Astrocyte of the cerebellum (primary cell): ENCODE measurements around the gene CELF4.

Experiments used
- DNase-seq: peaks from one replicate; pipeline ENCODE4 v3.0.0-alpha.2; 2011; ENCODE audit warnings: low read depth
- H3K4me3 ChIP-seq: 2 replicates; pipeline ENCODE4 v1.5.1; 2011; ENCODE audit warnings: mild to moderate bottlenecking, low read depth, low read length, moderate library complexity
- CTCF ChIP-seq: IDR thresholded peaks from 2 replicates; pipeline ENCODE4 v1.5.1; 2012; ENCODE audit warnings: low read length, low read depth, moderate library complexity, mild to moderate bottlenecking; ENCODE audit errors: missing control alignments
- in situ Hi-C: cut with HindIII; loops from 2 replicates; pipeline ENCODE4 v1.10.0; 2017; ENCODE audit warnings: low sequenced_read_pairs

CELF4 gene

GRCh38 chr18:37378336-37379010 lies 187.1 kb downstream of the CELF4 start:
- TF ChIP-seq CTCF, result no peak
- DNase-seq, result no peak
- in situ Hi-C loops, result loop anchor here (5.0 kb wide), 1 partner anchor 79 kb away; no protein-coding TSS in a partner anchor
- H3K4me3 ChIP-seq, result no peak overlapping the region

DNA sequence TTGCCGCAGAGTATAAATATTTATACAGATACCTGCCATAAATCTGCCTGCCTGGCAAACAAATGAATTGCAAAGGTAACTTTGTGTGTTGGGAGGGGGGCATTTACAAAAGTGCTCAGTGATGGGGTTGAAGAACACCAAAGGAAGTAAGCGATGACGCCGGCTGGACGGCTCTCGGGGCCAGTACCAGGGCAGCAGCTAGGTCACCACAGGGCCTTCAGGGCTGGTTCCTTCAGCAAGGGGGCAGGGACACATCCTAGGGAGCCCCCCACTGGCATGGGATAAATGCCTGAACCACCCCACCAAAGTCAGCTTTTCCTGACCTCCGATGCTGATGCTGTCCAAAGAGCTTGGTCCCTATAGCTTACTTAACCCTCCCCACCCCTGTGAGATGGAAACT lies 190.4 kb downstream of the CELF4 start:
- in situ Hi-C loops, result loop anchor here (5.0 kb wide), 1 partner anchor 82 kb away; no protein-coding TSS in a partner anchor
- no peak for DNase-seq
- H3K4me3 ChIP-seq, result no peak overlapping the region
- TF ChIP-seq CTCF, result no peak

DNA sequence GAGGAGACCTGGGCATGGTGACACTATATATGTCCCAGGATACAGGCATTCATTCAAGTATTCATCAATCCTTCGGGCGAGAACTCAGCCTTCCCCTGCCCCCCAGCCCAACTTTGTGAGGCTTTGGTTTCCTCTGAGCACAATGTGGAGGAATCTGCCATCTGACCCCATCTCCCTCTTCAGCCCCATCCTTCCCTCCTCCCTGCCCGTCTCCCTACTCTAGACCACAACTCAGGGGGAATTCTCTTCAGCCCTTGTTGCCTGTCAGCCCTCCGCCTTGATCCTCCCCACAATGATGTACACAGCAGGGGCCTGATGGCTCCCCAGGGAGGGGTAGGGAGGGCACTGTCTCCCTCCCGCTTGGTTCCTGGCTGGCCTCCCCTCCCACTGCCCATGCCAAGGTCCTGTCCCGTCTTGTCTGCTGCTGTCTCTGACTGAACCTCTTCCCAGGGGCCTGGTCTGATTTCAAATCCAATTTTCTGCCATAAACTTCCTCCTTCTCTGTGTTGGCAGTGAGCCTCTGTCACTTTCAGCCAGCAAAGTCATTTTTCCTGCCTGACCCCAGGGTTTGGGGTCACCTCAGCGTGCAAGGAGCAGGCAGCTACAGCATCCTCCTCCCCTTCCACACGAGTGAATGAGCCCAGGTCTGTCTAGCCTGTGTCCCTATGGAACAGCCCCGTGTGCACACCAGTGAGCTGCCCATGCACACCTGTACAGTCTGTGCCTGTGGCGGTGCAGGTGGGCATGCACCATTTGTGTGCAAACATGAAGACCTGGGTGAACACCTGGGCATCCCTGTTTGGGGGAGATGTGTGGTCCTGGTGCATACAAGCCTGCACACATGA lies 197.3 kb downstream of the CELF4 start:
- H3K4me3 ChIP-seq, result no peak overlapping the region
- no peak for DNase-seq
- in situ Hi-C loops, result no loop called here
- no peak for TF ChIP-seq CTCF

DNA sequence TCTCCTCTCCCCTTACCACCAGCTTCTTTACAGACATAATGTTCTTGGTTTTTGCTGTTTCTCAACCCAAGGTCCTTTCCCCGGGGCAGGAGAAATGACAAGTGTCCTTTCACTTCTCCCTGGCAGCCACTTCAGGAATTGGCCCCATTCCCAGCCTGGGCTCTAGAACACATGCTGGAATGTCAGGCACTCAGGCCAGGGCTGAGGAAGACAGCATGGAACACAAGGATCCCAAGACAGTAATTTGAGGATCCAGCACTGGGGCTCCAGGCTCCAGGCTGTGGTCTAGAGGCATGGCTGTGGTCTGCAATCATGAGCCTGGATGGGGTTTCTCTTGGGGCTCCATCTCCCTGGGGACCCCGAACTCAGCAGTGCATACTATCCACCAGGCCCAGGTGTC lies 201.4 kb downstream of the CELF4 start:
- in situ Hi-C loops, result no loop called here
- TF ChIP-seq CTCF, result no peak
- no peak overlapping the region for H3K4me3 ChIP-seq
- no peak for DNase-seq

DNA sequence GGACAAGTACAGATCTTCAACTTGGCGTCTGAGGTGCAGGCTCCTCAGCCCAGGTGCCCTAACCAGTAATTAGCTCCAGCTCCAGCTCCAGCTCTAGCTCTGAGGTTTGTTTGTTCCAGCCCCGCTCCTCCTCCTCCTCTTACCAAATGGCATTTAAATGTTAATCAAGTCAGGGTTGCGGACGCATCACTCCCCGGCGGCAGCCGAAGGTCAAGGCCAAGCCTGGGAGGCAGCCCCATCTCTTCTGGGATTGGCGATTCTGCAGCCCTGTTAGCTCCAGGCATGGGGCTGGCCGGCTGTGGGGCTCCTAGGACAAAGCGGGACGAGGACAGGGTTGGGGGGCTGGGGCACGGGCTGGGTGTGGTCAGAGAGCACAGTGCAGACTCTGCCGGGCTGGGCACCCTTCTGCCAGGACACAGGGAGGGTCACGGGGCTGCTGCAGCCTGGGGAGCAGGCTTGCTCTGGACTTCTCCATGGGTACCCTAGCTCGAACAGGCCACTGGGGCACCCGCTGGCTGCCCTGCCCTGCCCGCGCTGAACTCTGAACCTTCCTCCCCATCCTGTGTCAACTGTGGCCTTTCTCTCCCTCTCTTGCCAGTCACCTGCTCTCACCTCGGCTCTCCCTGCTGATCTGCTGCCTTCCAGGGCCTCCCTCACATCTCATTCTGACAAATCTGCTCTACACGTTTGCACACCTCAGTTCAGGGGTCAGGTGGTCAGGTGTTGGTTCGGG lies 203.3 kb downstream of the CELF4 start:
- no peak for TF ChIP-seq CTCF
- DNase-seq, result no peak
- in situ Hi-C loops, result no loop called here
- no peak overlapping the region for H3K4me3 ChIP-seq
